Measurements from ENCODE around the gene STX17. TPM values are rescaled to one million over a fixed set of nuclear protein-coding genes. Genes with fewer than 3 reads are reported as not detected.
"Not testable (repeated sequence)": the region's sequence is repeated elsewhere in the genome, so short reads cannot be mapped to it uniquely, and the experiment has no call there.

Gene STX17
- total RNA-seq, 2 donors from 2014 or later, result 32.1 to 35.3 TPM

- Mint-ChIP-seq H3K27ac (no peak overlapping the region), H3K4me3 (peak overlapping the region; percentile 12 to 41), H3K27me3 (ENCODE audit: low read depth) (no peaks in the 10 kb centered on the region), H3K36me3 (ENCODE audit: insufficient read depth in 2 of 2) (peaks cover 2 to 9% of the 10 kb centered on the region in 2 donors), H3K4me1 (ENCODE audit: low read depth) (peaks cover 26% of the 10 kb centered on the region), H3K9me3 (no peaks in the 10 kb centered on the region)
- peak; percentile 3 to 15 for DNase-seq
- peak; percentile 70 to 76 for ATAC-seq (replicated peaks in 1 of 2)
These were observed 49.2 kb downstream of the STX17 start for GRCh38 chr9:99955606-99956005.

GRCh38 chr9:99962680-99963261 lies 56.3 kb downstream of the STX17 start:
- Mint-ChIP-seq H3K4me1 (ENCODE audit: low read depth) (no peaks in the 10 kb centered on the region), H3K36me3 (ENCODE audit: insufficient read depth in 2 of 2) (peaks cover 1 to 2% of the 10 kb centered on the region in 2 donors), H3K9me3 (no peaks in the 10 kb centered on the region), H3K27ac (no peak overlapping the region), H3K27me3 (ENCODE audit: low read depth) (no peaks in the 10 kb centered on the region), H3K4me3 (no peak overlapping the region)
- DNase-seq (no peak), ATAC-seq (replicated peaks in 1 of 2) (no peak)

DNA sequence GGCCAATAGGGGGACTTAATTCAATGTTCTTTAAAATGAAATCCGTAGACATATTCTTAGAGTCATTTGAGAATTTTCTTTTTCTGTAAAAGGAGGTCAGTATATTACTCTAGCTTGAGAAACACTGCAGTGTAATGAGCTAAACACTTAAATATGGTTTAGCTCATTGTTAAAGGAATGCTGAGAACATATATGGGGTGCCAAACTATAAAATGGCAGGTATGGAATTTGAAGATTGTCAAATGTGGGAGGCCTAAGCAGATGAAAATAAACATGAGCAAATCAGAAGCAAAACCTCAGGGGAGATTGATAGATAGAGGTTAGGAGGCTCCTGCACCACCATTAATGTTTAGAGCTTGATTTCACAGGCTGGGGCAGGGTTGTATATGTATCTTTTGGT lies 57.9 kb downstream of the STX17 start:
- Mint-ChIP-seq H3K27me3 (ENCODE audit: low read depth) (no peaks in the 10 kb centered on the region), H3K9me3 (no peaks in the 10 kb centered on the region), H3K36me3 (ENCODE audit: insufficient read depth in 2 of 2) (peaks cover 2 to 5% of the 10 kb centered on the region in 2 donors), H3K27ac (no peak overlapping the region), H3K4me3 (no peak overlapping the region), H3K4me1 (ENCODE audit: low read depth) (no peaks in the 10 kb centered on the region)
- ATAC-seq (replicated peaks in 1 of 2) (no peak), DNase-seq (no peak)

DNA sequence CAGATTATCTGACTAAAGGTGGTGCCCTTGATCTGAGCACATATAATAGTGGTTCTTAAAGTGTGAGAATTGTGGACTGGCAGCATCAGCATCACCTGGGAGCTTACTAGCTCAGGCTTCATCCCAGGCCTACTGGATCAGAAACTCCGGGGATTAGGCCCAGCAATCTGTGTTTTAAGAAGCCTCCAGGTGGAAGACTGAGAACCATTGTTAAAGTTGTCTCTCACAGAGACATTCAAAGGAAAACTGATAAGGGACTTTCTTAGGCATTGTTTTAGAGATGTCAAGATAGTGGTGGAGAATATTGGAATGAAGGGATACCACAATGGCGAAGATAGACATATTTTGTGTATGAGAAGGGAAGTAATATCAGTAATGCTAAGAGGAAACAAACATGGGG lies 59.5 kb downstream of the STX17 start:
- DNase-seq (no peak), ATAC-seq (replicated peaks in 1 of 2) (no peak)
- H3K27ac Mint-ChIP-seq, result no peak overlapping the region
- H3K4me1 Mint-ChIP-seq (ENCODE audit: low read depth), result no peaks in the 10 kb centered on the region
- H3K27me3 Mint-ChIP-seq (ENCODE audit: low read depth), result no peaks in the 10 kb centered on the region
- H3K4me3 Mint-ChIP-seq, result no peak overlapping the region
- peaks cover 2 to 5% of the 10 kb centered on the region in 2 donors for H3K36me3 Mint-ChIP-seq (ENCODE audit: insufficient read depth in 2 of 2)
- H3K9me3 Mint-ChIP-seq, result no peaks in the 10 kb centered on the region

DNA sequence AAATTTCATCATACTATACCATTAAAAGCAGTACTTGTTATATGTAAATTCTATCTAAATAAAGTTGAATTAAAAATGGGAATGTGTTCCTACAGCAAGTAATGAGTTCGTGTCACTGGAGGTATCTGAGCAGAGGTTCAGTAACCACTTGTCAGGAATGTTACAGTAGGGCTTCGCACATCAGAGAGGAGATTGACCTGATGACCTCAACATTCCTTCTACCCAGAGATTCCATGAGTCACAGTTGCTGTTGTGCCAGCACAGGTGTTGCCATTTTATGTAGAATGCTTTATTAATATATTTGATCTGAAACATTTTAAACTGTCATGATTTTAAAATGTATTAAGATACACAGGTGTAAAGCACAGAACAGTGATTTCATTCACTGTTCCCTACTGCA lies 60.3 kb downstream of the STX17 start:
- Mint-ChIP-seq H3K36me3 (ENCODE audit: insufficient read depth in 2 of 2) (peaks cover 0 to 5% of the 10 kb centered on the region in 2 donors), H3K27ac (no peak overlapping the region), H3K27me3 (ENCODE audit: low read depth) (no peaks in the 10 kb centered on the region), H3K4me1 (ENCODE audit: low read depth) (no peaks in the 10 kb centered on the region), H3K9me3 (no peaks in the 10 kb centered on the region), H3K4me3 (no peak overlapping the region)
- DNase-seq, result no peak
- ATAC-seq (replicated peaks in 1 of 2), result no peak

DNA sequence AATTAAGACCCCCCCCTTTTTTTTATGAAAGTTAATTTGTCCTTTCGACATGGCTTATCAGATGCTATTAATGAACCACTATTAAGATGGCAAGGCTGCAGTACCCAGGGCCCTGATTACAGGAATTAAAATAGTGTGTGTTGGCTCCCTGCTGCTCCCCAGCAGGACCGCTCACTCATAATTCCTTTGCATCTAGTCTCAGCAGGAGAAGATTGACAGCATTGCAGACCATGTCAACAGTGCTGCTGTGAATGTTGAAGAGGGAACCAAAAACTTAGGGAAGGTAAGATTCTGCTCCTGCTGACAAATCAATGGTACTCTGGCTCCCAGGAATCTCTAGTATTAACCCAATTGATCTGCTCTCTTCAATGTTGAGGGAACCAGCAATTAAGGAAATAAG lies 61.0 kb downstream of the STX17 start:
- Mint-ChIP-seq H3K36me3 (ENCODE audit: insufficient read depth in 2 of 2) (peaks cover 0 to 5% of the 10 kb centered on the region in 2 donors), H3K27ac (no peak overlapping the region)
- no peak for ATAC-seq (replicated peaks in 1 of 2)

DNA sequence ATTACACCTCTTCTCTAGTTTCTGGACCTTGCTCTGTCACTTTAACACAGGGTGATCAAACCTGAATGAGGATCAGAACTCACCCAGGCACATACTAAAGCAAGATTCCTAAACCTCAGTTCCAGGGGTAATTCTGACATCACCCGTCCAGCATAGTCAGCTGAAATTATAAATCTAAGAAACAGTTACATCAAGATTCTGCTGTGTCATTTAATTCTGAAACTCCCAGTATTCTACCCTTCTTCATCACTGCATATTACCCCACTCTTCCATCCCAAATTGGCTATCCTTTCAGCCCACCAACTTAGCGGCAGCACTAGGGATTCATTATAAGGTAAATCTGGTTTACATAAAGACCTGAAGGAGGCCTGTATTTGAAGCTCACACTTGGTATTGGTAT lies 64.0 kb downstream of the STX17 start:
- DNase-seq (no peak), ATAC-seq (replicated peaks in 1 of 2) (no peak)
- H3K4me1 Mint-ChIP-seq (ENCODE audit: low read depth), result no peaks in the 10 kb centered on the region
- no peak overlapping the region for H3K4me3 Mint-ChIP-seq
- no peaks in the 10 kb centered on the region for H3K27me3 Mint-ChIP-seq (ENCODE audit: low read depth)
- H3K9me3 Mint-ChIP-seq, result no peaks in the 10 kb centered on the region
- no peak overlapping the region for H3K27ac Mint-ChIP-seq
- H3K36me3 Mint-ChIP-seq (ENCODE audit: insufficient read depth in 2 of 2), result peaks cover 0 to 4% of the 10 kb centered on the region in 2 donors

More for the DNA sequence above, 61.0 kb downstream of the STX17 start:
- no peaks in the 10 kb centered on the region for H3K4me1 Mint-ChIP-seq (ENCODE audit: low read depth)
- no peak for DNase-seq
- no peak overlapping the region for H3K4me3 Mint-ChIP-seq
- H3K27me3 Mint-ChIP-seq (ENCODE audit: low read depth), result no peaks in the 10 kb centered on the region
- H3K9me3 Mint-ChIP-seq, result no peaks in the 10 kb centered on the region

DNA sequence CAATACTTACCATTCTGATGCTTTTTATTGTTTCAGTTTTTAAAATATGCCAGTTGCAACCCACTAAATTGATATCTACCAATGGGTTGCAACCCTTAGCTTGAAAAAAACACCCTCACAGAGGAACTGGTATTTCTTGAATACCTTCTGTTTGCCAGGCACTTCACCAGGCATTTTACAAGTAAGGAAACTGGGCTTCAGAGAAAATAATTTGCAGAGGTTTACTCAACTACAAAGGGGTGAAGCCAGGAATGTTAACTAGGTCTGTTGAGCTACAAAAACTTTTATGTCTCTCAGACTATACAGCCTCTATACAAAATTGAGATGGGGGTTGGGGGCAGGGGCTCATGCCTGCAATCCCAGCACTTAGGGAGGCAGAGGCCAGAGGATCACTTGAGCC lies 65.0 kb downstream of the STX17 start:
- H3K27ac Mint-ChIP-seq, result no peak overlapping the region
- ATAC-seq (replicated peaks in 1 of 2) (no peak), DNase-seq (no peak)
- H3K4me1 Mint-ChIP-seq (ENCODE audit: low read depth), result no peaks in the 10 kb centered on the region
- no peaks in the 10 kb centered on the region for H3K27me3 Mint-ChIP-seq (ENCODE audit: low read depth)
- peaks cover 0 to 4% of the 10 kb centered on the region in 2 donors for H3K36me3 Mint-ChIP-seq (ENCODE audit: insufficient read depth in 2 of 2)
- no peaks in the 10 kb centered on the region for H3K9me3 Mint-ChIP-seq
- no peak overlapping the region for H3K4me3 Mint-ChIP-seq

GRCh38 chr9:99973455-99973854 lies 67.0 kb downstream of the STX17 start:
- peaks cover 0 to 4% of the 10 kb centered on the region in 2 donors for H3K36me3 Mint-ChIP-seq (ENCODE audit: insufficient read depth in 2 of 2)
- DNase-seq (no peak), ATAC-seq (replicated peaks in 1 of 2) (no peak)
- no peaks in the 10 kb centered on the region for H3K4me1 Mint-ChIP-seq (ENCODE audit: low read depth)
- no peaks in the 10 kb centered on the region for H3K27me3 Mint-ChIP-seq (ENCODE audit: low read depth)
- no peaks in the 10 kb centered on the region for H3K9me3 Mint-ChIP-seq
- no peak overlapping the region for H3K4me3 Mint-ChIP-seq
- no peak overlapping the region for H3K27ac Mint-ChIP-seq

- ATAC-seq (replicated peaks in 1 of 2) (no peak), DNase-seq (no peak)
- Mint-ChIP-seq H3K4me1 (ENCODE audit: low read depth) (no peaks in the 10 kb centered on the region), H3K4me3 (no peak overlapping the region), H3K9me3 (no peaks in the 10 kb centered on the region), H3K36me3 (ENCODE audit: insufficient read depth in 2 of 2) (no peaks in the 10 kb centered on the region), H3K27ac (no peak overlapping the region), H3K27me3 (ENCODE audit: low read depth) (no peaks in the 10 kb centered on the region)
These were observed 70.8 kb downstream of the STX17 start for GRCh38 chr9:99977033-99977792.

DNA sequence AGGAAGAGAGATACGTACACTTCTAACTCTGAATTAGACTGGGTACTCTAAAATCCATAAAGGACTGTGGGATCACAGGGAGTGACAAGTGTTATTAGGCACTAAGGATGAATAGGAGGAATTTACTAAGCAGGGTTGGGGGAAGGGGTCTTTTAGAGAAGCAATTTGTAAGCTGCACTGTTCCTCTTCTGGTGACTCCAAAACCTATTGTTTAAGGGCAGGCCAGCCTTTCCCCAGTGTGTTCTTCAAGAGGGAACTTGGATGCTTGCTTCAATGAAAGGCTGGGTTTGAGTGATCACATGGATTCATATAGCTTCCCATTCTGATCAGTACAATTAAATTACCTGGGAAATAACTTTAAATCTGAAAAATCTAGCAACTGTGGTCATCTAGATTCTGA lies 71.8 kb downstream of the STX17 start:
- Mint-ChIP-seq H3K36me3 (ENCODE audit: insufficient read depth in 2 of 2) (no peaks in the 10 kb centered on the region), H3K4me3 (no peak overlapping the region), H3K27me3 (ENCODE audit: low read depth) (no peaks in the 10 kb centered on the region), H3K4me1 (ENCODE audit: low read depth) (no peaks in the 10 kb centered on the region), H3K27ac (peak overlapping the region; percentile 8), H3K9me3 (no peaks in the 10 kb centered on the region)
- no peak for ATAC-seq (replicated peaks in 1 of 2)
- no peak for DNase-seq

- no peak for DNase-seq
- Mint-ChIP-seq H3K4me1 (ENCODE audit: low read depth) (no peaks in the 10 kb centered on the region), H3K4me3 (no peak overlapping the region), H3K27me3 (ENCODE audit: low read depth) (no peaks in the 10 kb centered on the region), H3K36me3 (ENCODE audit: insufficient read depth in 2 of 2) (no peaks in the 10 kb centered on the region), H3K9me3 (no peaks in the 10 kb centered on the region), H3K27ac (no peak overlapping the region)
- ATAC-seq (replicated peaks in 1 of 2), result no peak
These were observed 74.1 kb downstream of the STX17 start for GRCh38 chr9:99980598-99980997.

DNA sequence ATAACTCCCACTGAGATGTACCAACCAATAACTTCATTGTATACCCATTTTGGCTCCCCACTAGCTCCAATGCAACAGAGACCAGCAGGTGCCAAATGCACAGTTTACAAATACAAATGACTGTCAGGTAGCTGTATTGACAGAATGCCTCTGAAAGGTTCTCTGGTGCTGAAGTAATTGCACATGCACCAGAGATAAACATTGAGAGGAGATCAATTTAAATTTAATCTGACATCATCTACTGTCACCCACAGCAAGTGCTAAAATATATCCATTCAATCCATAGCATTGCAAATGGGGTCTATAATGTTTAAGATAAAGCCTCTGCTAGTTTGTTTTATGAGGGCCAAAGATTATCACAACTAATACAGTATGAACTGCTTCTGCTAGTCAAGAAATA lies 80.2 kb downstream of the STX17 start:
- Mint-ChIP-seq H3K36me3 (ENCODE audit: insufficient read depth in 2 of 2) (peaks cover 15 to 25% of the 10 kb centered on the region in 2 donors), H3K27me3 (ENCODE audit: low read depth) (no peaks in the 10 kb centered on the region), H3K9me3 (peaks cover 8 to 17% of the 10 kb centered on the region in 2 donors), H3K4me3 (no peak overlapping the region), H3K27ac (no peak overlapping the region), H3K4me1 (ENCODE audit: low read depth) (no peaks in the 10 kb centered on the region)
- DNase-seq (no peak), ATAC-seq (replicated peaks in 1 of 2) (no peak)

- not testable (repeated sequence) for H3K27ac Mint-ChIP-seq; DNase-seq; H3K27me3 Mint-ChIP-seq (ENCODE audit: low read depth); H3K4me1 Mint-ChIP-seq (ENCODE audit: low read depth); ATAC-seq (replicated peaks in 1 of 2); H3K4me3 Mint-ChIP-seq
- Mint-ChIP-seq H3K9me3 (peaks cover 13 to 17% of the 10 kb centered on the region in 2 donors), H3K36me3 (ENCODE audit: insufficient read depth in 2 of 2) (peaks cover 20 to 45% of the 10 kb centered on the region in 2 donors)
These were observed 84.1 kb downstream of the STX17 start for GRCh38 chr9:99990508-99990907.
